ENCODE data around the gene RIPOR3.

RIPOR3 gene

DNA sequence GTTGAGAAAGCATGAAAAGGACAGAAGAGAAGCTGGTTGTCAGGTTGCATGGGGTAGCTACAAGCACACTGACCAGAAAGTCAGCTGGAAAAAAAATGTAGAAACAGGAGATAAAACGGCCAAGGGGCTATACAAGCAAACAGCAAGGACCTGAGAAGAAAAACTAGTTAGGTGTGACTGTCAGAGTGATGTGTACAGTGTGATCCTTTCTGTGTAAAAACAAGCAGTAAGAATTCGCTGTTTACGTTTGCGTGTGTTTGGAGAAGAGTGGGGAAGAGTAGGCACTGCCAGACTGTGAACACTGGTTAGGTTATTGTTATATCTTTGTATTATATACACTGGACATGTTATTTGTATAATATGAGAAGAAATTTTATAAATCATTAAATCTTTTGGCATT lies 153.1 kb downstream of the RIPOR3 start:
- DNase-seq (ENCODE audit: low read depth in 1 of 2, low spot score in 1 of 2), result no peak
- Histone ChIP-seq H3K27me3 (ENCODE audit: insufficient read depth, poor library complexity, severe bottlenecking) (no peaks in the 10 kb centered on the region), H3K4me3 (replicated peaks; ENCODE audit: insufficient read depth, low read length) (no peak overlapping the region), H3K27ac (replicated peaks) (no peak overlapping the region)
- TF ChIP-seq SPI1 (IDR thresholded peaks at IDR 0.05; ENCODE audit: borderline replicate concordance, low read depth) (no peak), GABPA (IDR thresholded peaks at IDR 0.05; ENCODE audit: low read depth) (no peak), POLR2AphosphoS5 (IDR thresholded peaks at IDR 0.05; ENCODE audit: low read depth) (no peak)
- TF ChIP-seq, protein P1, sequence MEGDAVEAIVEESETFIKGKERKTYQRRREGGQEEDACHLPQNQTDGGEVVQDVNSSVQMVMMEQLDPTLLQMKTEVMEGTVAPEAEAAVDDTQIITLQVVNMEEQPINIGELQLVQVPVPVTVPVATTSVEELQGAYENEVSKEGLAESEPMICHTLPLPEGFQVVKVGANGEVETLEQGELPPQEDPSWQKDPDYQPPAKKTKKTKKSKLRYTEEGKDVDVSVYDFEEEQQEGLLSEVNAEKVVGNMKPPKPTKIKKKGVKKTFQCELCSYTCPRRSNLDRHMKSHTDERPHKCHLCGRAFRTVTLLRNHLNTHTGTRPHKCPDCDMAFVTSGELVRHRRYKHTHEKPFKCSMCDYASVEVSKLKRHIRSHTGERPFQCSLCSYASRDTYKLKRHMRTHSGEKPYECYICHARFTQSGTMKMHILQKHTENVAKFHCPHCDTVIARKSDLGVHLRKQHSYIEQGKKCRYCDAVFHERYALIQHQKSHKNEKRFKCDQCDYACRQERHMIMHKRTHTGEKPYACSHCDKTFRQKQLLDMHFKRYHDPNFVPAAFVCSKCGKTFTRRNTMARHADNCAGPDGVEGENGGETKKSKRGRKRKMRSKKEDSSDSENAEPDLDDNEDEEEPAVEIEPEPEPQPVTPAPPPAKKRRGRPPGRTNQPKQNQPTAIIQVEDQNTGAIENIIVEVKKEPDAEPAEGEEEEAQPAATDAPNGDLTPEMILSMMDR (IDR thresholded peaks at IDR 0.05; ENCODE audit: insufficient read depth, low read length), result no peak
- TF ChIP-seq, protein P2, sequence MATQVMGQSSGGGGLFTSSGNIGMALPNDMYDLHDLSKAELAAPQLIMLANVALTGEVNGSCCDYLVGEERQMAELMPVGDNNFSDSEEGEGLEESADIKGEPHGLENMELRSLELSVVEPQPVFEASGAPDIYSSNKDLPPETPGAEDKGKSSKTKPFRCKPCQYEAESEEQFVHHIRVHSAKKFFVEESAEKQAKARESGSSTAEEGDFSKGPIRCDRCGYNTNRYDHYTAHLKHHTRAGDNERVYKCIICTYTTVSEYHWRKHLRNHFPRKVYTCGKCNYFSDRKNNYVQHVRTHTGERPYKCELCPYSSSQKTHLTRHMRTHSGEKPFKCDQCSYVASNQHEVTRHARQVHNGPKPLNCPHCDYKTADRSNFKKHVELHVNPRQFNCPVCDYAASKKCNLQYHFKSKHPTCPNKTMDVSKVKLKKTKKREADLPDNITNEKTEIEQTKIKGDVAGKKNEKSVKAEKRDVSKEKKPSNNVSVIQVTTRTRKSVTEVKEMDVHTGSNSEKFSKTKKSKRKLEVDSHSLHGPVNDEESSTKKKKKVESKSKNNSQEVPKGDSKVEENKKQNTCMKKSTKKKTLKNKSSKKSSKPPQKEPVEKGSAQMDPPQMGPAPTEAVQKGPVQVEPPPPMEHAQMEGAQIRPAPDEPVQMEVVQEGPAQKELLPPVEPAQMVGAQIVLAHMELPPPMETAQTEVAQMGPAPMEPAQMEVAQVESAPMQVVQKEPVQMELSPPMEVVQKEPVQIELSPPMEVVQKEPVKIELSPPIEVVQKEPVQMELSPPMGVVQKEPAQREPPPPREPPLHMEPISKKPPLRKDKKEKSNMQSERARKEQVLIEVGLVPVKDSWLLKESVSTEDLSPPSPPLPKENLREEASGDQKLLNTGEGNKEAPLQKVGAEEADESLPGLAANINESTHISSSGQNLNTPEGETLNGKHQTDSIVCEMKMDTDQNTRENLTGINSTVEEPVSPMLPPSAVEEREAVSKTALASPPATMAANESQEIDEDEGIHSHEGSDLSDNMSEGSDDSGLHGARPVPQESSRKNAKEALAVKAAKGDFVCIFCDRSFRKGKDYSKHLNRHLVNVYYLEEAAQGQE (IDR thresholded peaks at IDR 0.05; ENCODE audit: insufficient replicate concordance, low read depth), result no peak

GRCh38 chr20:50537546-50538201 lies 153.7 kb downstream of the RIPOR3 start:
- H3K4me3 ChIP-seq (replicated peaks; ENCODE audit: insufficient read depth, low read length), result no peak overlapping the region
- peak overlapping the region; percentile 10; the same call in 1 of the 2 replicates for H3K27ac ChIP-seq (replicated peaks)
- H3K27me3 ChIP-seq (ENCODE audit: insufficient read depth, poor library complexity, severe bottlenecking), result no peaks in the 10 kb centered on the region
- DNase-seq (ENCODE audit: low read depth in 1 of 2, low spot score in 1 of 2), result no peak
- TF ChIP-seq GABPA (IDR thresholded peaks at IDR 0.05; ENCODE audit: low read depth) (no peak), SPI1 (IDR thresholded peaks at IDR 0.05; ENCODE audit: borderline replicate concordance, low read depth) (no peak), POLR2AphosphoS5 (IDR thresholded peaks at IDR 0.05; ENCODE audit: low read depth) (no peak)
- TF ChIP-seq, protein P1 (IDR thresholded peaks at IDR 0.05; ENCODE audit: insufficient read depth, low read length), result no peak
- TF ChIP-seq, protein P2 (IDR thresholded peaks at IDR 0.05; ENCODE audit: insufficient replicate concordance, low read depth), result no peak

DNA sequence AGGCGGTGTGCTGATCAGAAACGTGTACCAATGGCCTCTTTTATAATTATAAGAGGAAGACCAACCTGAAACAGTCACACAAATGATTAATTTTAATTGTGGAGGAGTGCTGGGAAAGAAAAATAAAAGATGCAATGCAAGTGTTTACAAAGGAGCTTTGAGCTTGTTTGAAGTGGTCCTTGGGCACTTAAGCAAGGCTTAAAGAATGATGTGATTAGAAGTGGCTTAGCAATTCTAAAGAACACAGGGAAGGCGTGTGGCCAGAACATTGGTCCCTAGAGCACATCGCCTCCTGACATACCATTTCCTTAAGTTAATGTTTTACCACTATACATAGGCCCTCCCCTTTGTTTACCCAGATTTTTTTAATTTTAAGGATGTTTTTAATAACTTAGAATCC lies 155.0 kb downstream of the RIPOR3 start:
- TF ChIP-seq SPI1 (IDR thresholded peaks at IDR 0.05; ENCODE audit: borderline replicate concordance, low read depth), result no peak
- TF ChIP-seq, protein P1 (IDR thresholded peaks at IDR 0.05; ENCODE audit: insufficient read depth, low read length), result no peak
- TF ChIP-seq GABPA (IDR thresholded peaks at IDR 0.05; ENCODE audit: low read depth), result no peak
- TF ChIP-seq, protein P2 (IDR thresholded peaks at IDR 0.05; ENCODE audit: insufficient replicate concordance, low read depth), result no peak
- no peak for TF ChIP-seq POLR2AphosphoS5 (IDR thresholded peaks at IDR 0.05; ENCODE audit: low read depth)

More for the DNA sequence above, 155.0 kb downstream of the RIPOR3 start:
- no peak for DNase-seq (ENCODE audit: low read depth in 1 of 2, low spot score in 1 of 2)
- Histone ChIP-seq H3K27ac (replicated peaks) (no peak overlapping the region), H3K27me3 (ENCODE audit: insufficient read depth, poor library complexity, severe bottlenecking) (no peaks in the 10 kb centered on the region), H3K4me3 (replicated peaks; ENCODE audit: insufficient read depth, low read length) (no peak overlapping the region)
